K562 (cell line): Measurements from ENCODE around the gene DRGX. TPM values are rescaled to one million over a fixed set of nuclear protein-coding genes. Genes with fewer than 3 reads are reported as not detected.

Source experiments
- ATAC-seq: fragments of 200-7000 bp; cut with Tn5 transposase; 3 replicates; pipeline ENCODE4 v1.9.1; 2020; ENCODE audit warnings: moderate library complexity
- BruUV-seq: library from RNA; stranded (reverse); fragments of 400-500 nt; replicated peaks from 2 replicates; lab custom pipeline; 2021; lab: Mats Ljungman, UMichigan
- CTCF ChIA-PET: fragments of 300-600 bp; formaldehyde crosslinking; extraction: SDS; loops from one replicate; lab custom pipeline; 2021; ENCODE audit warnings: low intra/inter-chr PET ratio; lab: Yijun Ruan, JAX
- POLR2A ChIA-PET: fragments of 300-600, 350-650 bp; sonication (Branson Sonifier 250); formaldehyde crosslinking; extraction: SDS; loops from one replicate; lab custom pipeline; 2021; ENCODE audit warnings: antibody characterized with exemption, inconsistent platforms; lab: Yijun Ruan, JAX
- DNase-seq, 4 experiments: peaks; one replicate each; pipeline versions ENCODE4 v3.0.0 to v3.0.0-alpha.2; 2011 to 2018; ENCODE audit warnings: low spot score in 3 of 4, mixed read lengths in 3 of 4; ENCODE audit errors: extremely low read depth in 1 of 4
- FAIRE-seq: peaks from 2 replicates; lab custom pipeline; 2011; peaks lifted over from hg19 to GRCh38; lab: Jason Lieb, UNC
- H2AFZ ChIP-seq: 2 replicates; pipeline ENCODE4 v1.6.0; 2011; ENCODE audit warnings: low read depth, low read length, control low read depth, inconsistent platforms
- H3K27ac ChIP-seq: fragments of 200-600 bp; 3 replicates; pipeline ENCODE4 v1.8.0; 2011; ENCODE audit warnings: low read depth, mild to moderate bottlenecking, control low read depth, inconsistent platforms, low read length, moderate library complexity, mixed read lengths; ENCODE audit errors: extremely low read depth
- H3K27me3 ChIP-seq, 2 experiments: fragments of 300-600 bp in 1 of 2; 2 replicates in 1 of 2; 3 replicates in 1 of 2; pipeline versions ENCODE4 v1.6.0 to v1.8.0; 2011; ENCODE audit warnings: inconsistent platforms in 2 of 2, low read length in 2 of 2, mild to moderate bottlenecking in 1 of 2, mixed read lengths in 1 of 2, moderate library complexity in 1 of 2; ENCODE audit not compliant: control insufficient read depth in 2 of 2, insufficient read depth in 2 of 2
- H3K36me3 ChIP-seq: fragments of 300-600 bp; 3 replicates; pipeline ENCODE4 v1.8.0; 2011; ENCODE audit warnings: mild to moderate bottlenecking, low read length, inconsistent platforms; ENCODE audit not compliant: control insufficient read depth, insufficient read depth
- H3K4me1 ChIP-seq, 2 experiments: fragments of 200-600 bp in 1 of 2; replicated peaks in 1 of 2; 2 replicates in 1 of 2; 3 replicates in 1 of 2; pipeline versions ENCODE4 v1.5.1 to v1.8.0; 2011; ENCODE audit warnings: inconsistent platforms in 2 of 2, low read length in 2 of 2, mild to moderate bottlenecking in 1 of 2, mixed read lengths in 1 of 2, moderate library complexity in 1 of 2; ENCODE audit not compliant: control insufficient read depth in 2 of 2, insufficient read depth in 2 of 2
- H3K4me2 ChIP-seq: 2 replicates; pipeline ENCODE4 v1.6.1; 2011; ENCODE audit warnings: low read length, control low read depth, inconsistent platforms, mixed read lengths; ENCODE audit not compliant: insufficient read depth
- H3K4me3 ChIP-seq: fragments of 200-600 bp; sonication (generic), shearing (Covaris generic); 2 replicates; pipeline ENCODE4 v1.5.1; 2016; ENCODE audit warnings: control low read depth, inconsistent platforms
- H3K79me2 ChIP-seq: fragments of 200-600 bp; 3 replicates; pipeline ENCODE4 v1.8.0; 2011; ENCODE audit warnings: low read length, inconsistent platforms; ENCODE audit not compliant: control insufficient read depth, insufficient read depth
- H3K9ac ChIP-seq, 2 experiments: 2 replicates each; pipeline versions ENCODE4 v1.6.0 to v1.6.1; 2011; ENCODE audit warnings: low read depth in 2 of 2, low read length in 2 of 2, control low read depth in 1 of 2, inconsistent platforms in 1 of 2, mild to moderate bottlenecking in 1 of 2, mixed read lengths in 1 of 2; ENCODE audit not compliant: insufficient read depth in 1 of 2
- H3K9me1 ChIP-seq: one replicate; pipeline ENCODE4 v1.6.0; 2011; ENCODE audit warnings: inconsistent platforms, mild to moderate bottlenecking, low read length, moderate library complexity; ENCODE audit not compliant: control insufficient read depth, insufficient read depth
- H3K9me3 ChIP-seq: replicated peaks from 2 replicates; pipeline ENCODE4 v1.5.1; 2011; ENCODE audit warnings: low read depth, low read length, inconsistent platforms; ENCODE audit not compliant: control insufficient read depth, insufficient read depth
- H4K20me1 ChIP-seq: replicated peaks from 2 replicates; pipeline ENCODE4 v1.6.1; 2011; ENCODE audit warnings: low read length, inconsistent platforms, mixed read lengths; ENCODE audit not compliant: control insufficient read depth, insufficient read depth
- ARID3B ChIP-seq: fragments of 250-450 bp; sonication (Bioruptor Pico); IDR thresholded peaks from 2 replicates; pipeline ENCODE4 v1.4.0; 2020; ENCODE audit warnings: borderline replicate concordance
- BRF2 ChIP-seq: IDR thresholded peaks from 3 replicates; pipeline ENCODE4 v1.6.1; 2011; ENCODE audit warnings: borderline replicate concordance, mild to moderate bottlenecking; ENCODE audit not compliant: insufficient read length, insufficient read depth
- CHD4 ChIP-seq: fragments of 200-600 bp; sonication (generic); IDR thresholded peaks from 3 replicates; pipeline ENCODE4 v1.6.1; 2012; ENCODE audit warnings: low read depth, mild to moderate bottlenecking, mixed read lengths, low read length, inconsistent platforms; ENCODE audit not compliant: insufficient read depth, insufficient replicate concordance, poor library complexity, severe bottlenecking
- GTF3C2 ChIP-seq: IDR thresholded peaks from 3 replicates; pipeline ENCODE4 v1.6.1; 2011; ENCODE audit warnings: borderline replicate concordance, mild to moderate bottlenecking, moderate library complexity; ENCODE audit not compliant: insufficient read length; ENCODE audit errors: extremely low read depth
- LCOR ChIP-seq: sonication (generic); formaldehyde crosslinking; IDR thresholded peaks from 2 replicates; pipeline ENCODE4 v1.8.0; 2022; ENCODE audit warnings: mild to moderate bottlenecking, missing genetic modification reagents
- MYNN ChIP-seq, 2 experiments: sonication (generic); formaldehyde crosslinking in 1 of 2; IDR thresholded peaks; 2 replicates each; pipeline versions ENCODE4 v1.5.0 to v1.6.1; 2016 to 2020; ENCODE audit warnings: antibody characterized with exemption in 1 of 2, missing genetic modification reagents in 1 of 2
- POLR2G ChIP-seq: fragments of 200-400 bp; formaldehyde crosslinking; IDR thresholded peaks from 2 replicates; pipeline ENCODE4 v1.6.1; 2017; ENCODE audit warnings: low read depth, mild to moderate bottlenecking, antibody characterized with exemption, low read length, moderate library complexity
- RB1 ChIP-seq: fragments of 450-650 bp; IDR thresholded peaks from 2 replicates; pipeline ENCODE4 v1.6.1; 2017; ENCODE audit warnings: low read depth, mild to moderate bottlenecking
- RBM15 ChIP-seq: fragments of 200-400 bp; formaldehyde crosslinking; IDR thresholded peaks from 2 replicates; pipeline ENCODE4 v1.6.1; 2018; ENCODE audit warnings: mild to moderate bottlenecking, low read length, moderate library complexity; ENCODE audit not compliant: insufficient read depth
- SREBF2 ChIP-seq: sonication (generic); formaldehyde crosslinking; IDR thresholded peaks from 2 replicates; pipeline ENCODE4 v1.4.0; 2020; ENCODE audit warnings: mild to moderate bottlenecking, missing genetic modification reagents
- SRF ChIP-seq, 2 experiments: fragments of 250-450, 450-650 bp in 1 of 2; sonication (Bioruptor Pico) in 1 of 2; sonication (generic) in 1 of 2; formaldehyde crosslinking; IDR thresholded peaks; 2 replicates each; pipeline versions ENCODE4 v1.5.0 to v1.5.1; 2020 to 2022; ENCODE audit warnings: mild to moderate bottlenecking in 1 of 2, missing genetic modification reagents in 1 of 2
- TEAD2 ChIP-seq: fragments of 450-650 bp; IDR thresholded peaks from 2 replicates; pipeline ENCODE4 v1.6.1; 2016; ENCODE audit warnings: missing genetic modification characterization, control low read depth, missing compliant biosample characterization
- THAP7 ChIP-seq: fragments of 250-450 bp; sonication (Bioruptor Pico); IDR thresholded peaks from 2 replicates; pipeline ENCODE4 v1.5.0; 2021
- ZFPM2 ChIP-seq: fragments of 250-450 bp; sonication (Bioruptor Pico); IDR thresholded peaks from 2 replicates; pipeline ENCODE4 v1.5.1; 2022; ENCODE audit warnings: mild to moderate bottlenecking
- ZKSCAN1 ChIP-seq: fragments of 150-350 bp; IDR thresholded peaks from 2 replicates; pipeline ENCODE4 v1.6.1; 2016; ENCODE audit warnings: low read depth, low read length
- ZNF165 ChIP-seq: fragments of 250-450 bp; sonication (Bioruptor Pico); IDR thresholded peaks from 2 replicates; pipeline ENCODE4 v1.4.0; 2020; ENCODE audit warnings: borderline replicate concordance
- WGBS: fragments of 100-300 bp; shearing (Covaris generic); methylation state at CpG from one replicate; pipeline ENCODE4 v1.1.6; 2016; ENCODE audit warnings: low coverage, mixed read lengths; ENCODE audit not compliant: insufficient coverage; ENCODE audit errors: missing lambda C conversion rate; 5-methylcytosine and 5-hydroxymethylcytosine counted together
- in situ Hi-C: fragments of 300-500 bp; cut with MboI; formaldehyde crosslinking; loops from 4 replicates; pipeline ENCODE4 v1.15.0; 2018; ENCODE audit warnings: inconsistent platforms, mixed read lengths
- intact Hi-C: fragments of 100-400 bp; cut with micrococcal nuclease; formaldehyde crosslinking; loops from 2 replicates; pipeline ENCODE4 v1.14.2; 2022
- polyA plus RNA-seq, 8 experiments: library from polyadenylated mRNA; depleted of rRNA in 4 of 8; stranded (reverse) in 5 of 8; unstranded in 3 of 8; fragments of >200 nt; fragmentation: Nextera tagmentation in 2 of 8; fragmentation: Illumina TruSeq in 1 of 8; extraction: Ambion mirVana in 2 of 8; extraction: Trizol in 1 of 8; gene quantifications; 2 replicates each; pipeline versions ENCODE4 v1.2.1 to v1.2.3, GENCODE V29; 2011 to 2014; ENCODE audit warnings: inconsistent platforms in 1 of 8, missing spikeins in 1 of 8
- total RNA-seq, 7 experiments: library from RNA; depleted of rRNA in 6 of 7; stranded (reverse); fragments of >200 nt in 6 of 7; fragmentation: Illumina TruSeq in 2 of 7; extraction: Trizol in 2 of 7; gene quantifications; 2 replicates each; pipeline versions ENCODE4 v1.2.1 to v1.2.3, GENCODE V29; 2011 to 2021; ENCODE audit warnings: low replicate concordance in 1 of 7

The DRGX gene
- total and polyA plus RNA-seq, 9 of the 15 experiments (the other 6 are each of a cell fraction or from before 2014, with no cell fraction given): not detected

- Histone ChIP-seq H3K27me3 (peaks cover 26 to 43% of the 10 kb centered on the region in 2 experiments), H3K4me1 (no peaks in the 10 kb centered on the region), H4K20me1 (no peaks in the 10 kb centered on the region), H3K4me2 (no peak overlapping the region), H3K9me3 (no peaks in the 10 kb centered on the region), H3K9ac (no peak overlapping the region), H2AFZ (no peak overlapping the region), H3K27ac (no peak overlapping the region), H3K9me1 (no peaks in the 10 kb centered on the region), H3K36me3 (no peaks in the 10 kb centered on the region), H3K4me3 (no peak overlapping the region), H3K79me2 (no peaks in the 10 kb centered on the region)
- DNase-seq: no peak
- no peak for FAIRE-seq
- POLR2A ChIA-PET: interaction anchor here (0.8 to 1.1 kb wide), 3 partner anchors 9 to 427 kb away, joined by 3 to 4 read pairs (median 4); no protein-coding TSS in a partner anchor
- in situ Hi-C loops: no loop called here
- intact Hi-C loops: no loop called here
- CTCF ChIA-PET: no interaction called here
- no peak for ATAC-seq
- BruUV-seq: no TSS peak
- WGBS: 1% methylated on average over 5 of the region's 5 CpGs
- TF ChIP-seq POLR2G (no peak), ZKSCAN1 (no peak), ARID3B (no peak), LCOR (CRISPR knock-in tag) (no peak), TEAD2 (no peak), MYNN (IDR thresholded peaks at IDR 0.05) (no peak), MYNN (CRISPR knock-in tag; IDR thresholded peaks at IDR 0.05) (no peak), ZNF165 (CRISPR knock-in tag) (no peak), RB1 (no peak), SREBF2 (CRISPR knock-in tag) (no peak), ZFPM2 (CRISPR knock-in tag) (no peak), BRF2 (no peak), CHD4 (no peak), SRF (CRISPR knock-in tag; IDR thresholded peaks at IDR 0.05) (no peak), RBM15 (no peak), THAP7 (CRISPR knock-in tag) (no peak), GTF3C2 (no peak)
Measured at GRCh38 chr10:49374740-49375139, 21.1 kb downstream of the DRGX start.
